ENCODE results near the gene SETD1B.

SETD1B gene

DNA sequence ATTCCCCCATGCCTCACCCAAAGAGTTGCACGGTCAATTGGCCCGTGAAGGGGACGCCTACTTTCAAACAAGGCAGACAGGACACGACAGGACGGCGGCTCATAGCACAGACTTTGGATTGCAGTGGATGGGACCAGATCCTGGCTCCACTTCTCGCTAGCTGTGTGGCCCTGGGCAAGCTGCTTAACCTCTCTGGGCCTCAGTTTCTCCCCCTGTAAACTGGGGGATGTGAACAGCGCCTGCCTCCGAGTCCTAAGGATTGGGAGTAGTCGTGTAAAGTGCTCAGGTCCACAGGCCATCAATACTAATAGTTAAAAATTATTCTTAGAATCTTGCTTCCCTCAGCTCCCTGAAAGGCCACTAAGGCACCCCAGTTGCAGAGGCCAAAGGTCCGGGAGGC lies 23.4 kb upstream of the SETD1B start:
- TF ChIP-seq, protein P1, sequence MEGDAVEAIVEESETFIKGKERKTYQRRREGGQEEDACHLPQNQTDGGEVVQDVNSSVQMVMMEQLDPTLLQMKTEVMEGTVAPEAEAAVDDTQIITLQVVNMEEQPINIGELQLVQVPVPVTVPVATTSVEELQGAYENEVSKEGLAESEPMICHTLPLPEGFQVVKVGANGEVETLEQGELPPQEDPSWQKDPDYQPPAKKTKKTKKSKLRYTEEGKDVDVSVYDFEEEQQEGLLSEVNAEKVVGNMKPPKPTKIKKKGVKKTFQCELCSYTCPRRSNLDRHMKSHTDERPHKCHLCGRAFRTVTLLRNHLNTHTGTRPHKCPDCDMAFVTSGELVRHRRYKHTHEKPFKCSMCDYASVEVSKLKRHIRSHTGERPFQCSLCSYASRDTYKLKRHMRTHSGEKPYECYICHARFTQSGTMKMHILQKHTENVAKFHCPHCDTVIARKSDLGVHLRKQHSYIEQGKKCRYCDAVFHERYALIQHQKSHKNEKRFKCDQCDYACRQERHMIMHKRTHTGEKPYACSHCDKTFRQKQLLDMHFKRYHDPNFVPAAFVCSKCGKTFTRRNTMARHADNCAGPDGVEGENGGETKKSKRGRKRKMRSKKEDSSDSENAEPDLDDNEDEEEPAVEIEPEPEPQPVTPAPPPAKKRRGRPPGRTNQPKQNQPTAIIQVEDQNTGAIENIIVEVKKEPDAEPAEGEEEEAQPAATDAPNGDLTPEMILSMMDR (IDR thresholded peaks at IDR 0.05; ENCODE audit: borderline replicate concordance, insufficient read depth, low read depth, low read length), result no peak
- H3K4me3 ChIP-seq (ENCODE audit: low read depth, low read length), result no peak overlapping the region

DNA sequence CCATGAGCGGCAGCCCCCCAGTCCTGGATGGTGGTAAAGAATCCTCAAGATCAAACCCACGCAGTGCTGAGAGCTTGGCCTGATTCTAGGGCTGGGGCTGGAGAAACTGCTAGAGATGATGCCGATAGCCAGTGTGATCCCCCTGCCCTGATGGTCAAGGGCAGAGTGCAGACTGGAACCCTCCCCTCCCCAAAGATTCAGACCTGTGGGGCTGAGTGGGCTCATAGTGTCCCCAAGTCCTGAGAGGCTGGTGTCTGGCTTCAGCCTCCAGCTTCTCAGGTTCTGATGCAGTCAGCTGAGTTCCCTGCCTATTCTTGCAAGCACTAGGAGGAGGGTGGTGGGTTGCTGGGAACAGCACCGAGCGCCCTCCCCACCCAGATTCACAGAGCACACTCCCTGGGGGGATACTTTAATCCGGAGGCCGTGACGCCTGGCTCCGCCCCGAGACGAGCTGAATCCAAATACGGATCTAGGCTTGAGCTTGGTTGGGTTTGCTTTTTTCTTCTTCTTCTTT lies 22.3 kb upstream of the SETD1B start:
- TF ChIP-seq, protein P1 (IDR thresholded peaks at IDR 0.05; ENCODE audit: borderline replicate concordance, insufficient read depth, low read depth, low read length), result no peak
- H3K4me3 ChIP-seq (ENCODE audit: low read depth, low read length), result peak overlapping the region; percentile 8

DNA sequence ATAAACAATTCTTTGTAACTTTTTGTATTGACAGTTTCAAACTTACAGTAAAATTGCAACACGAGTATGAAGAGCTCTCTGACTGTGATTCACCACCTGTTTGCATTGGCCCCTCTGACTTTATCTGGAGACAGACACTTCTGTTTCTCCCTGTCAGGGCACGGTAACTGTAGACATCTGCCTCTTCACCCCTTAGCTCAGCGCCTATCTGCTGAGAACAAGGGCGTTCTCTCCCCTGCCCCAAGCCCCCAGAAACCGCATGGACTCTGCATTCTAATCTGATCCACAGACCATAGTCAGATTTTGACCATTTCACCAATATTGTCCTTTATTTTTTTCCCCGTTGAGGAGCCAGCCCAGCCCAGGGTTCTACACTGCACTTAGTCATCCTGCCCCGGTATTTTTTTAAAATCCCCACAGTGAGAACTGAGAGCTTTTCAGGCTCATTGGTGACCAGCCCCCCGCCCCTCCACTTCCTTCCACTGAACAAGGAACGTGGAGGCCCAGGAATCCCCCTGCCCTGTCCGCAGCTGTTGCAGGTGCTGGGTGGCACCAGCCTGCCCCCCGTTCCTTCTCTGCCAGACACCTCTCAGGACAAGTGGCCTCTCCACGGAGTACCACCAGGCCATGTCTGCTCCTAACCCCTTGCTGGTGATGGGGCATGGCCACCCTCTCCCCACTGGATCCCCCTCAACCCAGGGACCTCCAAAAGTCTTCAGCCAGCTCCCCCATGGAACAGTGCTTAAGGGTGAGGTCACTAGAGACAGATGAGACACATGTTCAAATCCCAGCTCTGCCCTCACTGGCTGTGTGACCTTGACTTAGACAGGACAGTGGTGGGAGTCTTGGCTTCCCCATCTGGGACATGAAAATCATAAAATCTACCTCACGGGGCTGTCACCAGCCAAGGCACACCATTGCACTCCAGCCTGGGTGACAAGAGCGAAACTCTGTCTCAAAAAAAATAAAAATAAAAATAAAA lies 21.5 kb upstream of the SETD1B start:
- TF ChIP-seq, protein P1 (IDR thresholded peaks at IDR 0.05; ENCODE audit: borderline replicate concordance, insufficient read depth, low read depth, low read length), result no peak

DNA sequence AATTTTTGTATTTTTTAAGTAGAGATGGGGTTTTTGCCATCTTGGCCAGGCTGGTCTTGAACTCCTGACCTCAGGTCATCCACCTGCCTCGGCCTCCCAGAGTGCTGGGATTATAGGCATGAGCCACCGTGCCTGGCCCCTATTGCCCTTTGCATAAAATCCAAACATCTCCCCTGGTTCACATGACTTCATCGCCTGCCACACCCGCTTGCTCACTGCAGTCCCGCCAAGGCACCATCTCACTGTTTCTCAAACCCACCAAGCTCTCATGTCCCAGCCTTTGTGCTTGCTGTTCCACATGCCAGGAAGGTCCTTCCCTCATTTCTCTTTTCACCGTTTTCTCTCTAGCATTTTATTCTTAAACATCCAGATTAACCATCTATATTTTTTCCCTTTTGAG lies 20.0 kb upstream of the SETD1B start:
- TF ChIP-seq, protein P1 (IDR thresholded peaks at IDR 0.05; ENCODE audit: borderline replicate concordance, insufficient read depth, low read depth, low read length), result no peak
- H3K4me3 ChIP-seq (ENCODE audit: low read depth, low read length), result no peak overlapping the region

More for the DNA sequence above, 21.5 kb upstream of the SETD1B start:
- H3K4me3 ChIP-seq (ENCODE audit: low read depth, low read length), result no peak overlapping the region

DNA sequence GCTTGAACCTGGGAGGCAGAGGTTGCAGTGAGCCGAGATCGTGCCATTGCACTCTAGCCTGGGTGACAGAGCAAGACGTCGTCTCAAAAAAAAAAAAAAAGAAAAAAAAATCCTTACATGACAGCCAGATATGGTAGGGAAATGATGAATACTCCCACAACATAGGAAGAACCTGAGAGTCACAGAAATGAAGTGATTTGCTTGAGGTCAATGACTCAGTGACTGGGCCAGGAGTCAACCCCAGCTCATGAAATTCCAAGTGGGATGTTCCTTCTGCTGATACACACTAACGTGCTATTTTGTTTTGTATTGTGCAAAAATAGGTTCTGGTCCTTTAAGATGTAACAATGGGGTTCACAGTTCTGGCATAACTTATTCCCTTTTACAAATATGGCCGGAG lies 19.3 kb upstream of the SETD1B start:
- no peak overlapping the region for H3K4me3 ChIP-seq (ENCODE audit: low read depth, low read length)
- TF ChIP-seq, protein P1 (IDR thresholded peaks at IDR 0.05; ENCODE audit: borderline replicate concordance, insufficient read depth, low read depth, low read length), result no peak

DNA sequence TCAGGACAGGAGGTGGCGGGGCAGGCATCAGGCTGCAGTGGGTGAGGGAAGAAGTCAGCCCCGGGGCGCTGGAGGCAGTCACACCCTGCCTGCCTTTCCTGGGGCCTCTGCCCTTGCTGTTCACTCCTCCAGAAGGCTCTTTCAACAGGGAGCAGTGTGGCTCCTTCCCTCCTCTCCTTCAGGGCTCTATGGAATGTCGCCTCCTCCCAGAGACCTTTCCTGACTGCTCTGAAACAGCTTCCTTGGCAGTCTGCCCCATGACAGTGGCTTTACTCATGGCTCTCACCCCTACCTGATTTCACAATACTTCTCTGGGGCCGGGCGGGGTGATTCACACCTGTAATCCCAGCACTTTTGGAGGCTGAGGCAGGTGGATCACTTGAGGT lies 17.4 kb upstream of the SETD1B start:
- TF ChIP-seq, protein P1 (IDR thresholded peaks at IDR 0.05; ENCODE audit: borderline replicate concordance, insufficient read depth, low read depth, low read length), result no peak
- no peak overlapping the region for H3K4me3 ChIP-seq (ENCODE audit: low read depth, low read length)
